Astrocyte (in vitro differentiated cells and primary cell): ENCODE data around the gene ATAD2B. TPM values are rescaled to one million over a fixed set of nuclear protein-coding genes. Genes with fewer than 3 reads are reported as not detected.
A peak's percentile ranks its signal among the peaks of the same experiment; 100 is the strongest.

Source experiments
- DNase-seq: peaks from one replicate; pipeline ENCODE4 v3.0.0-alpha.2; 2010; ENCODE audit warnings: low read depth
- FAIRE-seq: peaks from 2 replicates; lab custom pipeline; 2011; peaks lifted over from hg19 to GRCh38; lab: Jason Lieb, UNC
- H2AFZ ChIP-seq: 2 replicates; pipeline ENCODE4 v1.6.0; 2012; ENCODE audit warnings: low read depth, low read length, inconsistent platforms
- H3K27ac ChIP-seq: 2 replicates; pipeline ENCODE4 v1.5.1; 2011; ENCODE audit warnings: low read depth, low read length, inconsistent platforms
- H3K27me3 ChIP-seq: 2 replicates; pipeline ENCODE4 v1.6.0; 2011; ENCODE audit warnings: low read length, inconsistent platforms; ENCODE audit not compliant: insufficient read depth
- H3K36me3 ChIP-seq: 2 replicates; pipeline ENCODE4 v1.5.1; 2011; ENCODE audit warnings: low read length, inconsistent platforms; ENCODE audit not compliant: insufficient read depth
- H3K4me1 ChIP-seq: 2 replicates; pipeline ENCODE4 v1.5.1; 2011; ENCODE audit warnings: low read length, inconsistent platforms; ENCODE audit not compliant: insufficient read depth
- H3K4me2 ChIP-seq: 2 replicates; pipeline ENCODE4 v1.6.0; 2012; ENCODE audit warnings: low read length, inconsistent platforms
- H3K4me3 ChIP-seq: 2 replicates; pipeline ENCODE4 v1.5.1; 2011; ENCODE audit warnings: low read depth, mild to moderate bottlenecking, low read length, inconsistent platforms; ENCODE audit not compliant: insufficient read depth
- H3K79me2 ChIP-seq: 2 replicates; pipeline ENCODE4 v1.6.0; 2012; ENCODE audit warnings: mild to moderate bottlenecking, low read length, inconsistent platforms; ENCODE audit not compliant: insufficient read depth
- H3K9ac ChIP-seq: 2 replicates; pipeline ENCODE4 v1.6.0; 2012; ENCODE audit warnings: mild to moderate bottlenecking, low read length, inconsistent platforms
- H3K9me3 ChIP-seq: 2 replicates; pipeline ENCODE4 v1.5.1; 2012; ENCODE audit warnings: low read depth, mild to moderate bottlenecking, low read length, inconsistent platforms; ENCODE audit not compliant: insufficient read depth
- H4K20me1 ChIP-seq: 2 replicates; pipeline ENCODE4 v1.6.0; 2012; ENCODE audit warnings: low read length, inconsistent platforms; ENCODE audit not compliant: insufficient read depth
- H3K27ac Mint-ChIP-seq: one replicate; pipeline ENCODE4 v1.8.0; 2021; ENCODE audit warnings: mild to moderate bottlenecking, mixed read lengths; ENCODE audit not compliant: unreplicated experiment
- H3K27me3 Mint-ChIP-seq: one replicate; pipeline ENCODE4 v1.8.0; 2021; ENCODE audit warnings: low read depth, mixed read lengths; ENCODE audit not compliant: unreplicated experiment
- H3K36me3 Mint-ChIP-seq: one replicate; pipeline ENCODE4 v1.8.0; 2021; ENCODE audit warnings: low read depth, mixed read lengths; ENCODE audit not compliant: unreplicated experiment
- H3K4me1 Mint-ChIP-seq: one replicate; pipeline ENCODE4 v1.8.0; 2021; ENCODE audit warnings: low read depth, mixed read lengths; ENCODE audit not compliant: unreplicated experiment
- H3K4me3 Mint-ChIP-seq: one replicate; pipeline ENCODE4 v1.8.0; 2021; ENCODE audit warnings: mild to moderate bottlenecking, moderate library complexity, mixed read lengths; ENCODE audit not compliant: unreplicated experiment
- H3K9me3 Mint-ChIP-seq: one replicate; pipeline ENCODE4 v1.8.0; 2021; ENCODE audit warnings: mild to moderate bottlenecking, mixed read lengths; ENCODE audit not compliant: unreplicated experiment
- EZH2 ChIP-seq: IDR thresholded peaks from 2 replicates; pipeline ENCODE4 v1.6.1; 2012; ENCODE audit warnings: mild to moderate bottlenecking, low read length, inconsistent platforms; ENCODE audit not compliant: insufficient read depth
- total RNA-seq: library from RNA; stranded (reverse); gene quantifications from 2 replicates; pipeline ENCODE4 v1.2.1, GENCODE V29; 2021
- TF ChIP-seq, protein P1 (sequence below): IDR thresholded peaks from 2 replicates; pipeline ENCODE4 v1.5.1; 2011; ENCODE audit warnings: low read depth, mild to moderate bottlenecking, inconsistent platforms, low read length, moderate library complexity; ENCODE audit not compliant: insufficient read depth

Gene ATAD2B
- total RNA-seq, 1 donor from 2014 or later, result 12.2 TPM

GRCh38 chr2:23762141-23762540 is 164.8 kb downstream of the ATAD2B start:
- Histone ChIP-seq H3K9me3 (no peaks in the 10 kb centered on the region), H3K4me1 (peaks cover 10% of the 10 kb centered on the region), H3K4me3 (no peak overlapping the region), H3K9ac (no peak overlapping the region), H2AFZ (no peak overlapping the region), H3K4me2 (no peak overlapping the region), H3K27ac (no peak overlapping the region), H3K27me3 (no peaks in the 10 kb centered on the region), H4K20me1 (no peaks in the 10 kb centered on the region), H3K36me3 (peaks cover 2% of the 10 kb centered on the region), H3K79me2 (no peaks in the 10 kb centered on the region)
- peaks cover 2% of the 10 kb centered on the region for H3K36me3 Mint-ChIP-seq
- TF ChIP-seq, protein P1, sequence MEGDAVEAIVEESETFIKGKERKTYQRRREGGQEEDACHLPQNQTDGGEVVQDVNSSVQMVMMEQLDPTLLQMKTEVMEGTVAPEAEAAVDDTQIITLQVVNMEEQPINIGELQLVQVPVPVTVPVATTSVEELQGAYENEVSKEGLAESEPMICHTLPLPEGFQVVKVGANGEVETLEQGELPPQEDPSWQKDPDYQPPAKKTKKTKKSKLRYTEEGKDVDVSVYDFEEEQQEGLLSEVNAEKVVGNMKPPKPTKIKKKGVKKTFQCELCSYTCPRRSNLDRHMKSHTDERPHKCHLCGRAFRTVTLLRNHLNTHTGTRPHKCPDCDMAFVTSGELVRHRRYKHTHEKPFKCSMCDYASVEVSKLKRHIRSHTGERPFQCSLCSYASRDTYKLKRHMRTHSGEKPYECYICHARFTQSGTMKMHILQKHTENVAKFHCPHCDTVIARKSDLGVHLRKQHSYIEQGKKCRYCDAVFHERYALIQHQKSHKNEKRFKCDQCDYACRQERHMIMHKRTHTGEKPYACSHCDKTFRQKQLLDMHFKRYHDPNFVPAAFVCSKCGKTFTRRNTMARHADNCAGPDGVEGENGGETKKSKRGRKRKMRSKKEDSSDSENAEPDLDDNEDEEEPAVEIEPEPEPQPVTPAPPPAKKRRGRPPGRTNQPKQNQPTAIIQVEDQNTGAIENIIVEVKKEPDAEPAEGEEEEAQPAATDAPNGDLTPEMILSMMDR, result no peak
- TF ChIP-seq EZH2, result no peak
- H3K27ac Mint-ChIP-seq, result no peak overlapping the region
- peaks cover 15% of the 10 kb centered on the region for H3K4me1 Mint-ChIP-seq
- H3K27me3 Mint-ChIP-seq, result no peaks in the 10 kb centered on the region
- DNase-seq (no peak), FAIRE-seq (no peak)
- H3K4me3 Mint-ChIP-seq, result no peak overlapping the region
- no peaks in the 10 kb centered on the region for H3K9me3 Mint-ChIP-seq

- no peaks in the 10 kb centered on the region for H3K79me2 ChIP-seq
- FAIRE-seq, result no peak
- H3K36me3 ChIP-seq, result peaks cover 2% of the 10 kb centered on the region
- no peak overlapping the region for H3K27ac ChIP-seq
- H2AFZ ChIP-seq, result no peak overlapping the region
- Mint-ChIP-seq H3K27ac (no peak overlapping the region), H3K4me1 (peaks cover 20% of the 10 kb centered on the region), H3K4me3 (no peak overlapping the region), H3K9me3 (no peaks in the 10 kb centered on the region), H3K27me3 (no peaks in the 10 kb centered on the region), H3K36me3 (peaks cover 2% of the 10 kb centered on the region)
- no peak for TF ChIP-seq EZH2
- TF ChIP-seq, protein P1, result no peak
- H3K4me3 ChIP-seq, result no peak overlapping the region
- H3K27me3 ChIP-seq, result no peaks in the 10 kb centered on the region
- H3K9me3 ChIP-seq, result no peaks in the 10 kb centered on the region
- H4K20me1 ChIP-seq, result no peaks in the 10 kb centered on the region
- no peak overlapping the region for H3K9ac ChIP-seq
- peaks cover 10% of the 10 kb centered on the region for H3K4me1 ChIP-seq
- DNase-seq, result no peak
- H3K4me2 ChIP-seq, result no peak overlapping the region
Measured at GRCh38 chr2:23761638-23762037, 165.3 kb downstream of the ATAD2B start.

DNA sequence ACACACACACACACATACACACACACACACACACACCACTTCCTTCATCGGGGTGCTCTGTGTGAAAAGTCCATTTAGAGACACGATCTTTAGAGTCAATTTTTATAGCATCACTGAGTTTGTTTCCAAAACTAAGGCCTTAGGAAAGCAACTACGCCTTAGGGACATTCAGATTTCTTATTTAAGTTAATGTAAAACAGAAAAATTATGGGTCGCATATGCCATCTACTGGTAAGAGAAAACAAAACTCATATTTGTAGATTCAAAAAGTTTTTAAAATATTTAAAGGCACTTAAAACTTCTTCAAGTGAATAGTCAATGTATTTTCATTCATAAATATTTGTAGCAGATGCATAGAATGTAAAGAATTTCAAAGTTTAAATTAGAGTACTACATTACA is 166.2 kb downstream of the ATAD2B start:
- no peak overlapping the region for H3K4me3 ChIP-seq
- peak; percentile 39 for DNase-seq
- H4K20me1 ChIP-seq, result no peaks in the 10 kb centered on the region
- peaks cover 10% of the 10 kb centered on the region for H3K4me1 ChIP-seq
- Mint-ChIP-seq H3K27ac (no peak overlapping the region), H3K4me1 (peaks cover 29% of the 10 kb centered on the region), H3K27me3 (no peaks in the 10 kb centered on the region), H3K36me3 (peaks cover 2% of the 10 kb centered on the region), H3K4me3 (no peak overlapping the region), H3K9me3 (no peaks in the 10 kb centered on the region)
- H2AFZ ChIP-seq, result no peak overlapping the region
- H3K27me3 ChIP-seq, result no peaks in the 10 kb centered on the region
- H3K4me2 ChIP-seq, result no peak overlapping the region
- FAIRE-seq, result no peak
- H3K9ac ChIP-seq, result no peak overlapping the region
- H3K79me2 ChIP-seq, result no peaks in the 10 kb centered on the region
- H3K36me3 ChIP-seq, result peaks cover 2% of the 10 kb centered on the region
- no peaks in the 10 kb centered on the region for H3K9me3 ChIP-seq
- H3K27ac ChIP-seq, result no peak overlapping the region
- TF ChIP-seq EZH2, result no peak
- TF ChIP-seq, protein P1, result peak; percentile 30
